ENCODE data around the gene ASCL5. TPM values are rescaled to one million over a fixed set of nuclear protein-coding genes. Genes with fewer than 3 reads are reported as not detected.

ASCL5 gene
- total RNA-seq, 1 experiment from 2014 or later: 0.31 TPM

GRCh38 chr1:201114245-201115131 lies 12.5 kb downstream of the ASCL5 start (continued):
- TF ChIP-seq AFF4 (CRISPR knock-in tag; IDR thresholded peaks at IDR 0.05; ENCODE audit: borderline replicate concordance) (0 out of 2 replicates have a peak, but pooled peaks have one; percentile 42), ZNF232 (CRISPR knock-in tag; IDR thresholded peaks at IDR 0.05) (peak; percentile 59; the same call in 1 of the 2 replicates), NR1H2 (CRISPR knock-in tag; IDR thresholded peaks at IDR 0.05) (no peak), FOXJ3 (CRISPR knock-in tag; IDR thresholded peaks at IDR 0.05; ENCODE audit: borderline replicate concordance) (no peak), CTCF (IDR thresholded peaks at IDR 0.05) (peak; percentile 65), HMGA2 (CRISPR knock-in tag; IDR thresholded peaks at IDR 0.05) (no peak), JAZF1 (CRISPR knock-in tag; IDR thresholded peaks at IDR 0.05) (no peak), CBFB (CRISPR knock-in tag; IDR thresholded peaks at IDR 0.05; ENCODE audit: low read depth) (0 out of 2 replicates have a peak, but pooled peaks have one; percentile 38), MAX (CRISPR knock-in tag; IDR thresholded peaks at IDR 0.05) (0 out of 2 replicates have a peak, but pooled peaks have one; percentile 32)

- Mint-ChIP-seq H3K36me3 (no peaks in the 10 kb centered on the region), H3K27ac (no peak overlapping the region), H3K9me3 (no peaks in the 10 kb centered on the region), H3K4me3 (peak overlapping the region; percentile 73), H3K4me1 (peaks cover 3% of the 10 kb centered on the region), H3K27me3 (ENCODE audit: low read depth) (peaks cover 57% of the 10 kb centered on the region)
- POLR2A ChIA-PET: interaction anchor here (0.6 to 1.6 kb wide), 4 partner anchors 27 to 226 kb away, joined by 3 to 9 read pairs (median 4); no protein-coding TSS in a partner anchor
- no peak for DNase-seq (ENCODE audit: low spot score)
- CTCF ChIA-PET: interaction anchor here (0.7 to 8.2 kb wide), 36 partner anchors 9 to 479 kb away, joined by 3 to 124 read pairs (median 5); partner anchors contain the start of genes ASCL5, KIF21B and TMEM9
- TF ChIP-seq CDX4 (CRISPR knock-in tag; IDR thresholded peaks at IDR 0.05; ENCODE audit: borderline replicate concordance) (no peak), SMAD3 (CRISPR knock-in tag; IDR thresholded peaks at IDR 0.05; ENCODE audit: borderline replicate concordance) (no peak), ZNF219 (CRISPR knock-in tag; IDR thresholded peaks at IDR 0.05; ENCODE audit: borderline replicate concordance) (no peak), HMGXB4 (CRISPR knock-in tag; IDR thresholded peaks at IDR 0.05) (no peak)
- ATAC-seq: peak; percentile 6
Observed at GRCh38 chr1:201113451-201114244, 13.3 kb downstream of the ASCL5 start.

Measured in WTC11 (cell line).